A549 treated with Hydrocortisone at 1 μM for 4 hours (cell line): Measurements from ENCODE around the gene AGPAT1. TPM values are rescaled to one million over a fixed set of nuclear protein-coding genes. Genes with fewer than 3 reads are reported as not detected.

Source experiments
- total RNA-seq: library from RNA; stranded (reverse); fragments of 200-300 nt; extraction: Qiagen RNA extraction; gene quantifications from 5 replicates; pipeline ENCODE4 v1.2.3, GENCODE V29; 2022

The AGPAT1 gene, protein sequence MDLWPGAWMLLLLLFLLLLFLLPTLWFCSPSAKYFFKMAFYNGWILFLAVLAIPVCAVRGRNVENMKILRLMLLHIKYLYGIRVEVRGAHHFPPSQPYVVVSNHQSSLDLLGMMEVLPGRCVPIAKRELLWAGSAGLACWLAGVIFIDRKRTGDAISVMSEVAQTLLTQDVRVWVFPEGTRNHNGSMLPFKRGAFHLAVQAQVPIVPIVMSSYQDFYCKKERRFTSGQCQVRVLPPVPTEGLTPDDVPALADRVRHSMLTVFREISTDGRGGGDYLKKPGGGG
- total RNA-seq: 38.0 to 40.4 TPM (median 39.4 TPM) in 5 replicates

DNA sequence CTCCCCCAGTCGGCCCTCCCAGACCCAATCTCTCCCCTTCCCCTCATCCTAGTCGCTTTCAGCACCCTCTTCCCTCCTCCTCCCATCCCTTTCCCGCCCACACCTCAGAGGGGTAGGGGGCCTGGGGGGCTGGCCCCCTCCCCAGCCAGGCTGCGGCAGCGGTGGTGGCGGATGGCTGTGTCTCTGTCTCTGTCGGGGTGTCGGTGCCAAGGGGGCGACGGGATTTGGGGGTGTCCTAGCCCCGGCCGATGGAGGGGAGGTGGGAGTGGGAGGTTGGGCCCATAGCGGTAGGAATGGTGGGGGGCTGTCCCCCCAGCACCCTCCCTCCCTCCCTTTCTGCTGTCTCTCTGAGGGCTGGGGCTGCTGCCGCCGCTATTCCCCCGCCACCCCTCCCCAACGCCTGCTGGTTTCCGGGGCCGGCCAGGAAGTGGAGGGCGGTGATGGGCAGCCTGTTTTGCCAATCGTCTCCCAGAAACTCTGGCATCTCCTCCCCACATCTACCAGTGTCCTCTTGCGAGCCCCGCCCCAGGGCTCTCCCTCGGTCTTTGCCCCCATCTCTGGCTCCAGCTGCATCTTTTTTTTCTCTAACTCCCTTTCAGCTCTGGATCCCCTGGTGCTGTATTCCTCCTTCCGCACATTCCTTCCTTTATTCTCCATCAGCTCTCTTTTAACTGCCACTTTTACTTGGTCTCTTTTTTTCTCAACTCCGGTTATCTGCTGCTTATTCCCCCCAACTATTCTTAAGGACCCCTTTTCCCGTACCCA, at the start of gene AGPAT1:
TSS of gene AGPAT1 (minus strand) at position 374 of the 765 bp plus-strand sequence. CDS start 4,588 bp downstream, outside the sequence.

DNA sequence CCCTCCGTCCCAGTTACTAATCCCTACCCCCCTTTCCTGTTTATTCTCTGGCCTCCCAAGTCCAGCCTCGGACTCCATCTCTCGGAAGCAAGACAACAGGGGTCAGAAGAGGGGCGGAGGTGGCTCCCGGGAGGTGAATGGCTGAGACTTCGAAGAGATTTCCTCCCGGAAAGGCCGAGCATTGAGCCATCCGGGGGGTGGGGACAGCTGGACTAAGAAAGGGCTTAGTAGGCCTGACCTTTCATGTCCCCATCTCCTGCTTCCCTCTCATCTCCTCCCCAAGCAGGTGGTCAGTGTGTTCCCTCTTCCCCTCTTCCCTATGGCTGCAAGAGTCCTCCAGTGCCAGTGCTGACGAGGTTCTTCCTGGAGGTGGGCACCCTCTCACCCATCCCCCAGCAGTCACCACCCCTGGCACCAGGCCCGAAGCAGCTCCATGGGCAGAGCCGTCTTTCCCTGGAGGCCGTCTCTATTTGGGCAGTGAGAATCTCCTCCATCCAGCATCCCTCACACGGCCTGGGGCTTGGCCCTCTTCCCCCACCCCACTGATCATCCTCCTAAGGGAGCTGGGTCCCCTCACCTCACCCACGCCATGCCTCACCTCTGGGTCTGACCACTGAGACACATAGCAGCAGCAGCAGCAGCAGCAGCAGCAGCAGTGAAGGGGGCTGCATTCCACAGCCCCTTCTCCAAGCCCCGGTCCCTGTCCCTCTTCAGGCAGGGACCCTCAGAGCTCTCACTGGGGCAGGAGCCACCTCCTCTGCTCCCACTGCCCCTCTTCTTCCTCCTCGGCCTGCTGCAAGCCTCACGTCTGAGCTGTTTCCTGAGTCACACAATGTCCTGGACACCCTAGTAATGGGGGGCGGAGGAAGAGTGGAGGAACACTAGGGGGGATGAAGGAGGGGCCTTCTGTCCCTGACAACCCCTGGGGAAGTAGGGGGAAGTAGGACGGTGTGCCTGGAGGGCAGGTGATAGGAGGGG, 47.7 kb upstream of the AGPAT1 start, which contains the start of gene NOTCH4:
TSS of gene NOTCH4 (minus strand) at position 810 of the 978 bp plus-strand sequence. CDS start at position 671, 139 bp downstream.

DNA sequence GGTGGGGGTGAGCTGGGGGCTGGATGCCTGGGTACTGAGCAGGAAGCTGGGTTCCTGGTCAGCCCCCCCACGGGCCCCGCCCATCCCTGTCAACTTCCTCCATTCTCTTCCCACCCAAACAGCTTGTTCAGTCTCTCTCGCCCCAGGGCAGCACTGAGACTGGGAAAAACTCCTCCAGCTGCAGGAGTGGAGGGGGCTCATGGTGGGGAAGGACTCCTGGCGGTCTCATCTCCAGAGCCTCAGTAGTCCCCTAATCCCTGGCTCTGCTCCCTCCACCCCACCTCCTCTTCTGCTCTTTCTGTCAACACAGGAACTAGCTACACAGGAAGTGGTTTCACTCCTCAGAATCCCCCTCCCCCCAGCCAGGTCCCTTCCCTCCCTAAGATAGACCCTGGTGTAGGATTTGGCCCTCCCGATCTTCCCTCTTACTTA, 16.7 kb upstream of the AGPAT1 start, which contains the start of gene GPSM3:
TSS of gene GPSM3 (minus strand) at position 36 of the 432 bp plus-strand sequence. CDS start 130 bp downstream, outside the sequence.

DNA sequence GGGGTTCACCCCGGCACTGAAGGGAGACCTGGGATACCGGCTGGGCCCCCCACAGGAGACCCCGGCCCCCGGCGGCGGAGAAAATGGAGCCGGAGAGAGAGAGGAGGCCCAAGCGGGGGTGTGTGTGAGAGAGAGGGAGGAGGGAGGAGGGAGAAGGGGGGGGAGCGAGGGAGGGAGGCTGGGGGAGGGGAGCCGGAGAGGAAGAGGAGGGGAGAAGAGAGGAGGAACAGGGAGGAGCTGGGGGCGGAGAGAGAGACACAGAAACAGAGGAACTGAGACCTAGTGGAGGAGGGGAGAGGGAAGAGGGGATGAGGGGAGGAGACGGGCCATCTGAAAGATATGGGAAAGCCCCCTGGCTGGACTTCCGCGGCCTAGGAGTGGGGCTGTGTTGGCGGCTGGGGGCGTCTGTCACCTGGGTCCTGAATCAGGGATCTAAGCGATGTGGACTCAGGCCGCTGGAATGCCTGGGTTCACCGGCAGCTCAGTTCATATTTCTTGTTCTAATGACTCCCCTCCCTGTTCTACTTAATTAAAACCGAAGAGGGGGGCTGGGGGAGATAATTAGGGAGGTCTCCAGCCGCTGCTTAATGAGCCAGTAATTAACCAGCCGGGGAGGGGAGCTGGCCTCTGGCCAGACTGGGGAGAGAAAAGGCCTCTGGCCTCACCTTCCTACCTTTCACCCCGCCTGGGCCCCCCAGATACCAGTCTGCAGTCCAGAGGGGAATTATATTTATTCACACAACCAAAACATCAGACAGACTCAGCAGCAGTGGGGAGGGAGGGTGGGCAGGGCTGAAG, 14.4 kb upstream of the AGPAT1 start, which contains the start of gene PBX2:
TSS of gene PBX2 (minus strand) at position 149 of the 798 bp plus-strand sequence. CDS start 287 bp downstream, outside the sequence.

DNA sequence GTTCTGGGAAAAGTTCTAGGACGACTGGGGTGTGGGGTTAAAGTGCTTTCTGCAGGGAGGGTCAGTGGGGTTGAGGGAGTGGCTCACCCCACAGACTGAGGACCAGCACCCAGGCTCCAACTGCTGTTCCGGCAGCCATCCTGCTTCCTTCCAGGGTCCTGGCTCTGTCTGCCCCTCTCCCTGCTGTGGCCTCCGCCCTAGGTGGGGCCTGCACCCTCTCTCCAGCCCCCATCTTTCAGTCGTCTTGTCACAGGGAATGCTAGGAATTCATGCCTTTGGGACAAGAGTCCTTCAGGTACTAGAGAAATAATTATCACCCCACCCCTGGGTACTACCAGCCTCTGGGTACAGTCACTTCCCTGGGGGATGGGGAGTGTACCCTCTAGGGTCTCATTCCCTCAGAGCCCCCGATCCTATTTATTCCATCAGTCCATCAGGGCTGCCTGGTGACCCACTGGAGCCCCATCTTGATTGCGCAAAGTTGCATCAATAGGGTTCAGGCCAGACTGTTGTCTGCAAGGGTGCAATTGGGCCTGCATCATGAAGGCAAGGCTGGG, 8.3 kb upstream of the AGPAT1 start, which contains the start of gene AGER:
TSS of gene AGER (minus strand) at position 170 of the 557 bp plus-strand sequence. CDS start at position 139, 31 bp downstream.

DNA sequence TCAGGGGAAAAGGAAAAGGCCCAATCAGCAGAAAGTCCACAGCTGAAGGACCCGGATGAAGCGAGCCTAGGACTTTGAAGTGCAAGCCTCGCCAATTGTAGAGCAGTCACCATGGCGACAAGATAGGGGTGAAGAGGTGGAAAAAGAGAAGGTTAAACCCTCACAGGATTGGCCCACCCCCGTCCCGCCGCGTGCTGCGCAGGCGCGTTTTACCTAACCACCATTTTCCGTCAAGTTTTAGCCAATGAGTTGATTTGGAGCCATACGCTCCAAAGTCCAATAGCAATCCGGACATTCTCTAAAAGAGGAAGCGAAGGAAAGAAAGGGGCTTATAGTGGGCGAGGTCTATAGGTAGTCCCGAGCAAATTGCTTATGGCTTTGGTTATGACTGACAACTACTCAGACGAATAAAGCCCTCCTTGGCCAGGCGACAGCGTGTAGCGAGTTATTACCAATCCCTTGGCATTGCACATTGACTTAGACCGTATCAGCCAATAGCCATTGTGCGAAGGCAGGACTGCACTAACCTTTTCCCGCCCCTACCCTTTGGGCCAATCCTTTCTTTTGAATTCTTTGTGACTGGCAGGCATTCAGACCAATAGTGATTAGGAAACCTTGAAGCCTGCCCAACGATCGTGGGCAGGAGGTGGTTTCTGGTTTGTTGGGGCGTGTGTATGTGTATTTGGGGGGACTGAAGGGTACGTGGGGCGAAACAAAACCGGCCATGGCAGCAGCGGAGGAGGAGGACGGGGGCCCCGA, 2.1 kb upstream of the AGPAT1 start, which contains the start of gene RNF5:
TSS of gene RNF5 (plus strand) at position 618 of the 759 bp plus-strand sequence. CDS start at position 725, 107 bp downstream.

DNA sequence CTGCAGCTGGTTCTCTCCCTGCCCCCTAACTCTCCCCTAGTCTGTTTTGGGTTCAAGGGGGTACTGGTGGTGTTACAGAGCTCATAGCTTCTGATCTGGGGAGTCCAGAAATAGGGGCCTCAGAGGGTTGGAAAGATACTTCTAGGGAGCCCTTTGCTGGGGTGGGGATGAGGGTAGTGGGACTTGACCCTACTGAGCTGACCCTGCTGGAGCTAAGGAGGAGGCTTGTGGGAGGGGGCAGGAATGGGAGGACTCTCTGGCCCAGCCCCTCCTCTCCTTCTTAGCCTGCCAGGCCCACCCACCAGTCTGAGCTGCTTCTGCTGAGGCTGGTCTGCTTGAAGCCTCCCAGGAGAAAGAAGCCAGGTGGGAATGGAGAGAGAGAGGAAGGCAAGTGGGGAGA, 11.6 kb downstream of the AGPAT1 start, which contains the start of gene EGFL8:
TSS of gene EGFL8 (plus strand) at position 301 of the 400 bp plus-strand sequence. CDS start 1,571 bp downstream, outside the sequence.

DNA sequence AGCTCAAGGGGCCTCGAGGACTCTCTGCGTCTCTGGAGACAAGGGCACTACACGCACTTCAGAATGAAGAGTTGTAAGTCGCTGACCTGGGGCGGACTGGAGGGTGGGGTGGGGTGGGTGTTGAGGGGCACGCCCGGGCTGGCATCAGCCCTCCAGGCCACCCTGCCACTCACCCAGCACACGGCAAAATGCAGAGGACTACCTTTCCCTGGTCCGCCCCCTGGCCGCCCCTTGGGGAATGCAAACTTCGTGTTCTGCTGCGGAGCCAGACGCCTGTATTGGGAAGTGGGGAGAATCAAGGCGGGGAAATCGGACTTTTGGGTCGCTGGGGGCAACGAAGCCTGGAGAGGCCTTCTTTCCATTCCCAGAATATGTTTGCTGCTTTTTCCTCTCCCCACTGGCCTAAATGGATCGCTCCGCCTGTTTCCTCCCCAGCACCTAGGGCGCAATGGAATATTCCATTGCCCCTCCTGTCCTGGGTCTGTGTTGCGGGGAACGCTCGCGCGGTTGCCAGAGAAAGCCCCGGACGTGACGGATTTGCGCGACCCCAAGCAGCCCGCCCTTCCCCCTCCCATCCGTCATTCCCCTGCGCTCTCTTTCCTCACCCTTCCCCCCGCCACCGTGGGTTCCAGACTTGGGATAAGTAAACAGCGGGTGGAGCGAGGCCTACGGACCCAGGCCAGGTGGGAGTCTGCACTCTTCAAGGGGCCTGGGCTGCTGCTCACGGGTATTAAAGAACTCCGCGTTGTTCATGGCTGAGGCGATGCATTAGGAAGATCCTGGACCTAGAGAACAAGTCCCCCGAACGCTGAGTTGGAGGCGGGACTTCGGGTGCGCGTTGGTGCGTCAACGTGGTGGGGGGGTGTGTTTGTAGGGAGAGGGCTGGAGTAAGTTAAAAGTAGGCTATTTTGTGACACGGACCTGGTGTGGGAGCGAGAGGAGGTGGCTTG, 22.0 kb downstream of the AGPAT1 start, which contains the start of gene PPT2:
TSS of gene PPT2 (plus strand) at position 578 of the 950 bp plus-strand sequence. CDS start 454 bp downstream, outside the sequence.

DNA sequence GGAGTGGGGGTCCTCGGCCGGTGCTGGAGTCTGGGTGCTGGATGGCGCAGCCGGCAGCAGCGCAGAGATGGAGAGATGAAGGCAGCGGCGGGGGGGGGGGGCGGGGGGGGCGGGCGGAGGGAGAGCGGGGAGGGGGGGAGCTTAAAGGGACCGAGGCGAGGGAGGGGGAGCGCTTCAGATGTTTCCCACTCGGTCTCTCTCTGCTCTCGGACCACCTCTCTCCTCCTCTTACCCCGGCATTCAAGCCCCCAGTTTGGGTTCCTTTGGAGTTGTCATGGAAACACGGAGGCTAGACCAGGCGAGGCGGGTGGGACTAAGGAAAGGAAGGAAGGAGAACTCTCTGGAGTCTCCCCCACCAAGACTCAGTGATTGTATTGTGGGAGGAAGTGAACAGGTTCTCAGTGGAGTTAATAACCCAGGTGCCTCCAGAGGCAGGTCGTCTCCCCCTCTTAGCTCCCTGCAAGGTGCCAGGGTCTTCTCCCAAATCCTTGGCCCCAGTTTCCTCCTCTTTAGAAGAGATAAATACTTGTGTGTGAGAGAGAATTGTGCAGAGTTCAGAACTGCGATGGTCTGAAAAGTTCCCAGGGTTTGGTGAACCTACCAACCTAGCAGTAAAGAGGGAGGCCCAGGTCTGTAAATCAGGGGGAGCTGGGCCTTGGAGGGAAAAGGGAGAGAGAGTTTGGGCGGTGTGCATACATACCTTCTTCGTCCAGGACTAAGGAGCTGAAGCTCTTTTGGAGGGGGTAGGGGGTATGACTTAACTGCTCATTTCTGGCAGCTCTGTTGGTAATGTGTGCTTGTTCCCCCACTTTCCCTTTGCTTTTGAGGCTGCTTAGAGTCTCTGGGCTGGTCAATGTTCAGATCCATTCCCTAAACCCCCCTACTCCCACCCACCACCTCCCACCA, 23.8 kb downstream of the AGPAT1 start, which contains the start of gene PRRT1:
TSS of gene PRRT1 (minus strand) at position 77 of the 906 bp plus-strand sequence. CDS start 112 bp downstream, outside the sequence.

DNA sequence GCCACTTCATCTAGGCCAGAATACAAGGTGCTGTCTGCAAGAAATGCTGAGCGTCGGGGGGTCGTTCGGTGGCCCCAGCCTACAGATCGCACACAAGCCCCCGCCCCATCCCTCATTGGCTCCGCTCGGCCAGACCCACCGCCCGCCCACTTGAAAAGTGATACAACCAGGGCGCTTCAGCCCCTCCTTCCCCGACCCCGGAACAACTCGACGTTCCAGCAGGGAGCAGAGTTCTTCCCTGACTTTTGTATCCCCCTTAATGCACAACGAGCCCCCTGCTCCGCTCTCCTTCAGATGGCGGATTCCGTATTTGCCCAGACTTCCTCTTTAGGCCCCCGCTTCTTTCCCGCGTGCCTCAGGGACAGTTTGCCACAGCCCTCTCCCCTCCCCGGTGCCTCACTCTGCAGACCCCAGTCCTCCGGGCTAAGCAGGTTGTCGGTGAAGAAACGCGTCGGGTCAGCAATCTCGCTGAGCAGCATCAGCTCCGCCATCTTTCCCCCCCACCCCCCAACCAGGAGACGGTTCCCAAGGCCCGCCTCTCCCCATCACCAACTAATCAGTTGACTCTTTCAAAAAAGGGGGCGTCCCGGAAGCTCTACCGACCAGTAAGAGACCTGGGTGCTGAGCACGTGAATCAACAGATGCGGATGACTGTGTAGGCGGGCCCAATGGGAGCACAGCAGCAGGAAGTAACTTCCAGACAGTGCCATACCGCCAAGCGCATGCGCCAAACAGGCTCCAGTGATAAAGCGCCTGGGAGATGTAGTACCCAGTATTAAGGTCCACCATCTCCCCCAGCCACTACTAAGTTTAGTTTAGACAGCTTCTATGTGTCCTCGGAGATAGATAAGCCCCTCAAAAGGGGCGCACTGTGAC, 47.9 kb downstream of the AGPAT1 start, which contains the start of gene ATF6B:
TSS of gene ATF6B (minus strand) at position 530 of the 876 bp plus-strand sequence. CDS start at position 491, 39 bp downstream.

Other genes with a start within 250 kb of the AGPAT1 start
- gene C2, start 248.4 kb downstream of the AGPAT1 start, total RNA-seq: 0.17 to 0.46 TPM (median 0.38 TPM) in 5 replicates
- 1.7 to 2.3 TPM (median 1.9 TPM) in 5 replicates for gene CFB, start 230.0 kb downstream of the AGPAT1 start, total RNA-seq
- gene NELFE, start 217.1 kb downstream of the AGPAT1 start, total RNA-seq: 73.7 to 87.1 TPM (median 76.9 TPM) in 5 replicates
- gene SKIC2, start 216.9 kb downstream of the AGPAT1 start, total RNA-seq: 21.3 to 24.7 TPM (median 23.3 TPM) in 5 replicates
- gene DXO, start 203.9 kb downstream of the AGPAT1 start, total RNA-seq: 10.4 to 12.4 TPM (median 11.6 TPM) in 5 replicates
- gene C4A, start 194.0 kb downstream of the AGPAT1 start, total RNA-seq: 0.79 to 1.5 TPM (median 0.85 TPM) in 5 replicates
- 0.35 to 0.93 TPM (median 0.67 TPM) in 5 replicates for gene C4B, start 161.3 kb downstream of the AGPAT1 start, total RNA-seq
- not detected in 5 replicates for gene CYP21A2, start 137.7 kb downstream of the AGPAT1 start, total RNA-seq
- gene TNXB, start 66.7 kb downstream of the AGPAT1 start, total RNA-seq: 0.32 to 0.66 TPM (median 0.52 TPM) in 5 replicates
- 31.1 to 34.2 TPM (median 32.9 TPM) in 5 replicates for gene ATF6B, start 47.8 kb downstream of the AGPAT1 start, total RNA-seq
- gene FKBPL, start 45.8 kb downstream of the AGPAT1 start, total RNA-seq: 6.2 to 7.1 TPM (median 6.7 TPM) in 5 replicates
- gene PRRT1, start 24.1 kb downstream of the AGPAT1 start, total RNA-seq: 0.56 to 1.0 TPM (median 0.63 TPM) in 5 replicates
- gene PPT2, start 21.9 kb downstream of the AGPAT1 start, total RNA-seq: 6.9 to 8.9 TPM (median 8.3 TPM) in 5 replicates
- gene EGFL8, start 11.5 kb downstream of the AGPAT1 start, total RNA-seq: 0.69 to 2.5 TPM (median 1.8 TPM) in 5 replicates
- 34.1 to 48.8 TPM (median 44.7 TPM) in 5 replicates for gene RNF5, start 2.3 kb upstream of the AGPAT1 start, total RNA-seq
- 1.2 to 2.3 TPM (median 1.6 TPM) in 5 replicates for gene AGER, start 8.2 kb upstream of the AGPAT1 start, total RNA-seq
- gene PBX2, start 14.1 kb upstream of the AGPAT1 start, total RNA-seq: 13.5 to 17.2 TPM (median 15.7 TPM) in 5 replicates
- gene GPSM3, start 16.6 kb upstream of the AGPAT1 start, total RNA-seq: 0.23 to 0.47 TPM (median 0.45 TPM) in 5 replicates
- gene NOTCH4, start 48.0 kb upstream of the AGPAT1 start, total RNA-seq: 0.57 to 0.80 TPM (median 0.75 TPM) in 5 replicates
- not detected in 5 replicates for gene TSBP1, start 195.8 kb upstream of the AGPAT1 start, total RNA-seq
- not detected in 5 replicates for gene BTNL2, start 231.1 kb upstream of the AGPAT1 start, total RNA-seq